HepG2 (cell line): Measurements from ENCODE around the gene DYNC2H1.

Experiments used
- CHD2 ChIP-seq: IDR thresholded peaks from 2 replicates; pipeline ENCODE4 v1.6.1; 2011; ENCODE audit warnings: low read depth, low read length, improper control_type of control experiment
- HDAC2 ChIP-seq: sonication (generic); formaldehyde crosslinking; IDR thresholded peaks from 2 replicates; pipeline ENCODE4 v1.4.0; 2020; ENCODE audit warnings: missing genetic modification reagents
- MXI1 ChIP-seq: IDR thresholded peaks from 3 replicates; pipeline ENCODE4 v1.6.1; 2012; ENCODE audit warnings: low read depth, low read length, inconsistent platforms, borderline replicate concordance
- POLR2AphosphoS5 ChIP-seq: IDR thresholded peaks from 2 replicates; pipeline ENCODE4 v1.6.1; 2012; ENCODE audit warnings: low read depth, low read length
- SAFB2 ChIP-seq: sonication (generic); formaldehyde crosslinking; IDR thresholded peaks from 2 replicates; pipeline ENCODE4 v1.5.1; 2020; ENCODE audit warnings: missing genetic modification reagents, low read depth, mild to moderate bottlenecking, borderline replicate concordance
- TCF7 ChIP-seq: sonication (generic); IDR thresholded peaks from 2 replicates; pipeline ENCODE4 v1.6.1; 2016; ENCODE audit warnings: antibody characterized with exemption, low read depth
- ZBTB20 ChIP-seq: sonication (generic); formaldehyde crosslinking; IDR thresholded peaks from 2 replicates; pipeline ENCODE4 v1.8.1; 2023; ENCODE audit warnings: missing genetic modification reagents, low read depth, mild to moderate bottlenecking, borderline replicate concordance
- TF ChIP-seq, protein P1 (sequence below): sonication (generic); formaldehyde crosslinking; conservative IDR thresholded peaks from 2 replicates; pipeline ENCODE4 v1.4.0; 2020; ENCODE audit warnings: missing genetic modification reagents
- TF ChIP-seq, protein P2 (sequence below): sonication (generic); formaldehyde crosslinking; IDR thresholded peaks from 2 replicates; pipeline ENCODE4 v1.5.0; 2020; ENCODE audit warnings: mild to moderate bottlenecking, missing genetic modification reagents, moderate library complexity
- TF ChIP-seq, protein P3 (sequence below): sonication (generic); formaldehyde crosslinking; IDR thresholded peaks from 2 replicates; pipeline ENCODE4 v1.5.0; 2020; ENCODE audit warnings: mild to moderate bottlenecking, missing genetic modification reagents, borderline replicate concordance

DNA sequence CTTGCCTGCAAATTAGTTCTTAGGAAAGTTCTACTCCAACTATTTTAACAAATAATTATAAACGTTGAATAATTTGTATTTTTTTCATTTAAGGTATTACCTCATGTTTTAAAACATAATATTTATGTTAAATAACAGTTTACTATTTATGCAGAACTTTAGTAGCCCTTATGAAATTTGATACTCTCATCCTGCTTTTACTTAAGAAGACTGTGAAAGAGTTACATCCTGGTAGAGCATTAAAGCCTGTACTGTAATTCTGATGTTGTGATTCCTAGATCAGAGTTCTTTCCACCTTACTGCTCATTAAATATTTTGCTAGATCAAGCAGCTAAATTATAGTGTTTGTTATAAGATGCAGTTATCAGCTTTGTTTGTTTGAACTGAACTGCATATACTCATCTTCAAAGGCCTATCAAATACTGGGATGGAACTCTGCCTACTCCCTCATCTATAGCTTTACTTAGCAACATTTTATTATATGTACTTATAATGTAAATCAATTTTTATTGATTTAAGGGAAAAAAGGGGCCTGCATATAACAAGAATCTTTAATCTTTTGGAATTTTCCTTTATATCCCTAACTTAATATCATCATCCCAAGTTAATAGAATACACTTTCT lies 304.2 kb downstream of the DYNC2H1 start:
- no peak for TF ChIP-seq CHD2
- TF ChIP-seq, protein P1, sequence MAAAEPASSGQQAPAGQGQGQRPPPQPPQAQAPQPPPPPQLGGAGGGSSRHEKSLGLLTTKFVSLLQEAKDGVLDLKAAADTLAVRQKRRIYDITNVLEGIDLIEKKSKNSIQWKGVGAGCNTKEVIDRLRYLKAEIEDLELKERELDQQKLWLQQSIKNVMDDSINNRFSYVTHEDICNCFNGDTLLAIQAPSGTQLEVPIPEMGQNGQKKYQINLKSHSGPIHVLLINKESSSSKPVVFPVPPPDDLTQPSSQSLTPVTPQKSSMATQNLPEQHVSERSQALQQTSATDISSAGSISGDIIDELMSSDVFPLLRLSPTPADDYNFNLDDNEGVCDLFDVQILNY (CRISPR knock-in tag), result no peak
- TF ChIP-seq, protein P2, sequence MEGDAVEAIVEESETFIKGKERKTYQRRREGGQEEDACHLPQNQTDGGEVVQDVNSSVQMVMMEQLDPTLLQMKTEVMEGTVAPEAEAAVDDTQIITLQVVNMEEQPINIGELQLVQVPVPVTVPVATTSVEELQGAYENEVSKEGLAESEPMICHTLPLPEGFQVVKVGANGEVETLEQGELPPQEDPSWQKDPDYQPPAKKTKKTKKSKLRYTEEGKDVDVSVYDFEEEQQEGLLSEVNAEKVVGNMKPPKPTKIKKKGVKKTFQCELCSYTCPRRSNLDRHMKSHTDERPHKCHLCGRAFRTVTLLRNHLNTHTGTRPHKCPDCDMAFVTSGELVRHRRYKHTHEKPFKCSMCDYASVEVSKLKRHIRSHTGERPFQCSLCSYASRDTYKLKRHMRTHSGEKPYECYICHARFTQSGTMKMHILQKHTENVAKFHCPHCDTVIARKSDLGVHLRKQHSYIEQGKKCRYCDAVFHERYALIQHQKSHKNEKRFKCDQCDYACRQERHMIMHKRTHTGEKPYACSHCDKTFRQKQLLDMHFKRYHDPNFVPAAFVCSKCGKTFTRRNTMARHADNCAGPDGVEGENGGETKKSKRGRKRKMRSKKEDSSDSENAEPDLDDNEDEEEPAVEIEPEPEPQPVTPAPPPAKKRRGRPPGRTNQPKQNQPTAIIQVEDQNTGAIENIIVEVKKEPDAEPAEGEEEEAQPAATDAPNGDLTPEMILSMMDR (CRISPR knock-in tag), result no peak
- no peak for TF ChIP-seq HDAC2 (CRISPR knock-in tag)
- no peak for TF ChIP-seq POLR2AphosphoS5
- no peak for TF ChIP-seq TCF7
- TF ChIP-seq, protein P3, sequence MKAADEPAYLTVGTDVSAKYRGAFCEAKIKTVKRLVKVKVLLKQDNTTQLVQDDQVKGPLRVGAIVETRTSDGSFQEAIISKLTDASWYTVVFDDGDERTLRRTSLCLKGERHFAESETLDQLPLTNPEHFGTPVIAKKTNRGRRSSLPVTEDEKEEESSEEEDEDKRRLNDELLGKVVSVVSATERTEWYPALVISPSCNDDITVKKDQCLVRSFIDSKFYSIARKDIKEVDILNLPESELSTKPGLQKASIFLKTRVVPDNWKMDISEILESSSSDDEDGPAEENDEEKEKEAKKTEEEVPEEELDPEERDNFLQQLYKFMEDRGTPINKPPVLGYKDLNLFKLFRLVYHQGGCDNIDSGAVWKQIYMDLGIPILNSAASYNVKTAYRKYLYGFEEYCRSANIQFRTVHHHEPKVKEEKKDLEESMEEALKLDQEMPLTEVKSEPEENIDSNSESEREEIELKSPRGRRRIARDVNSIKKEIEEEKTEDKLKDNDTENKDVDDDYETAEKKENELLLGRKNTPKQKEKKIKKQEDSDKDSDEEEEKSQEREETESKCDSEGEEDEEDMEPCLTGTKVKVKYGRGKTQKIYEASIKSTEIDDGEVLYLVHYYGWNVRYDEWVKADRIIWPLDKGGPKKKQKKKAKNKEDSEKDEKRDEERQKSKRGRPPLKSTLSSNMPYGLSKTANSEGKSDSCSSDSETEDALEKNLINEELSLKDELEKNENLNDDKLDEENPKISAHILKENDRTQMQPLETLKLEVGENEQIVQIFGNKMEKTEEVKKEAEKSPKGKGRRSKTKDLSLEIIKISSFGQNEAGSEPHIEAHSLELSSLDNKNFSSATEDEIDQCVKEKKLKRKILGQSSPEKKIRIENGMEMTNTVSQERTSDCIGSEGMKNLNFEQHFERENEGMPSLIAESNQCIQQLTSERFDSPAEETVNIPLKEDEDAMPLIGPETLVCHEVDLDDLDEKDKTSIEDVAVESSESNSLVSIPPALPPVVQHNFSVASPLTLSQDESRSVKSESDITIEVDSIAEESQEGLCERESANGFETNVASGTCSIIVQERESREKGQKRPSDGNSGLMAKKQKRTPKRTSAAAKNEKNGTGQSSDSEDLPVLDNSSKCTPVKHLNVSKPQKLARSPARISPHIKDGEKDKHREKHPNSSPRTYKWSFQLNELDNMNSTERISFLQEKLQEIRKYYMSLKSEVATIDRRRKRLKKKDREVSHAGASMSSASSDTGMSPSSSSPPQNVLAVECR, result no peak
- TF ChIP-seq ZBTB20 (CRISPR knock-in tag), result no peak
- TF ChIP-seq MXI1, result no peak
- no peak for TF ChIP-seq SAFB2 (CRISPR knock-in tag)
